Measurements from ENCODE around the gene APBA2.

The APBA2 gene

GRCh38 chr15:28937271-28937670 lies 51.5 kb downstream of the APBA2 start (continued):
- TF ChIP-seq PRDM2 (tag by site-specific recombination; IDR thresholded peaks at IDR 0.05; ENCODE audit: borderline replicate concordance) (no peak), ZNF544 (tag by site-specific recombination; IDR thresholded peaks at IDR 0.05) (no peak), ZNF398 (tag by site-specific recombination; IDR thresholded peaks at IDR 0.05) (no peak), ZNF146 (tag by site-specific recombination; IDR thresholded peaks at IDR 0.05) (no peak), ZNF530 (tag by site-specific recombination; IDR thresholded peaks at IDR 0.05; ENCODE audit: low read depth) (no peak)

GRCh38 chr15:28942046-28942445 lies 56.3 kb downstream of the APBA2 start:
- no peak for TF ChIP-seq KLF17 (tag by site-specific recombination; IDR thresholded peaks at IDR 0.05)
- TF ChIP-seq ZNF223 (tag by site-specific recombination; IDR thresholded peaks at IDR 0.05) = no peak
- no peak for TF ChIP-seq ZNF555 (tag by site-specific recombination; conservative IDR thresholded peaks at IDR 0.05)
- TF ChIP-seq ZBTB20 (tag by site-specific recombination; IDR thresholded peaks at IDR 0.05) = no peak
- TF ChIP-seq ZNF792 (tag by site-specific recombination; IDR thresholded peaks at IDR 0.05) = no peak
- Histone ChIP-seq H3K27ac (ENCODE audit: extremely low read depth, low read depth, low read length) (no peak overlapping the region), H3K9me3 (ENCODE audit: control insufficient read depth, insufficient read depth, low read depth, low read length) (no peaks in the 10 kb centered on the region), H3K4me1 (ENCODE audit: control insufficient read depth, insufficient read depth, low read length) (no peaks in the 10 kb centered on the region), H3K36me3 (ENCODE audit: control insufficient read depth in 2 of 2, insufficient read depth in 1 of 2, low read length in 2 of 2) (no peaks in the 10 kb centered on the region), H3K4me3 (ENCODE audit: low read depth, low read length) (no peak overlapping the region)
- CTCF ChIA-PET = no interaction called here
- POLR2A ChIA-PET = no interaction called here

- H3K4me1 ChIP-seq (ENCODE audit: control insufficient read depth, insufficient read depth, low read length) = no peaks in the 10 kb centered on the region
- no peak overlapping the region for H3K27ac ChIP-seq (ENCODE audit: extremely low read depth, low read depth, low read length)
- no peak overlapping the region for H3K4me3 ChIP-seq (ENCODE audit: low read depth, low read length)
- POLR2A ChIA-PET = no interaction called here
- no peaks in the 10 kb centered on the region for H3K9me3 ChIP-seq (ENCODE audit: control insufficient read depth, insufficient read depth, low read depth, low read length)
- CTCF ChIA-PET = no interaction called here
- TF ChIP-seq ZNF639 (tag by site-specific recombination; IDR thresholded peaks at IDR 0.05) = no peak
- no peak for TF ChIP-seq YY1 (tag by site-specific recombination; IDR thresholded peaks at IDR 0.05)
- no peak for TF ChIP-seq ZNF18 (tag by site-specific recombination; IDR thresholded peaks at IDR 0.05)
- TF ChIP-seq ZNF146 (tag by site-specific recombination; IDR thresholded peaks at IDR 0.05) = no peak
- no peak for TF ChIP-seq ZNF664 (tag by site-specific recombination; IDR thresholded peaks at IDR 0.05)
- TF ChIP-seq ZFP37 (tag by site-specific recombination; IDR thresholded peaks at IDR 0.05) = no peak
- TF ChIP-seq ZNF2 (tag by site-specific recombination; IDR thresholded peaks at IDR 0.05) = no peak
- no peak for TF ChIP-seq ZSCAN30 (tag by site-specific recombination; IDR thresholded peaks at IDR 0.05)
- H3K36me3 ChIP-seq (ENCODE audit: control insufficient read depth in 2 of 2, insufficient read depth in 1 of 2, low read length in 2 of 2) = no peaks in the 10 kb centered on the region
Observed at GRCh38 chr15:28942571-28942970, 56.8 kb downstream of the APBA2 start.
